ENCODE measurements around the gene ADD1. TPM values are rescaled to one million over a fixed set of nuclear protein-coding genes. Genes with fewer than 3 reads are reported as not detected.

Gene ADD1
- total RNA-seq, 2 donors from 2014 or later = 250 to 254 TPM

DNA sequence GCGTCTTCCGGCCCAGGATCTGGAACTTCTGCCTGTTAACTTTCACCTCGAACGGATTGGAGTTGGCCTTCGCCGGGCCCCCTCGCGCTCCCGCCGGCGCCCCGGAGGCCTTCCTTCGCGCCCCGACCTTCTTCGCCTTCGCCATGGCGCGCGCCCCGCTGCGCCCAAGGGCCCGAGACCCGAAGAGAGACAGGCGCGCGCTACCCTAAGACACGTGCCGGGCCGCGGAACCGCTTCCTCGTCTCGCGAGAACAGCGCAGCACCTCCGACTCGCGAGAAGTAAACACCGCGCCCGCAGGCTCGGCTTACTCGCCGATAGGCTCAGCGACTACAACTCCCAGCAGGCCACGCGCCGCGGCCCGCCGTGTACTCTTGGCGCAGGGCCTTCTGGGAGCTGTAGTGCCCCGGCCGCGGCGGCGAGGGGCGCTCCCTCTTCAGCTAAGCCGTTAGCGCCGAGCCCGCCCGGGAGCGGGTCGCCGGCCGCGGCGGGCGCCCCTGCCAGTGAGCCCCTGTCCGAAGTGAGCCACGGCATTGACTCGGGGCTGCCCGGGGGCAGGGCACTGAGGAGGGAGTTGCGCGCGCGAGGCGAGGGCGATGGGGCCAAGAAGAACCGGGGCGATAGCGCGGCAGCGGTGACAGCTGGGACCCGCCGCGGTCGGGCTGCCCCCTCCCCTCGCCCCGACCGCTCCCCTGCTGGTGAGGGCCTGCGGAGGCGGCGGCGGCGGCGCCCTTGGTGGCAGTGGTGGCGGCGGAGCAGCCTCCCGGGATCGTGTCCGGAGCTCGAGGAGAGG is 119.7 kb downstream of the ADD1 start, which contains the start of the genes GRK4 and NOP14:
Gene GRK4, plus strand, starts transcription at position 397 of the 791 bp plus-strand sequence. CDS start 500 bp downstream, outside the sequence.
Gene NOP14, minus strand, starts transcription at position 232 of the 791 bp plus-strand sequence. Its CDS starts 87 bp downstream, at position 145.
- peak; percentile 98 to 99 for DNase-seq
- ATAC-seq = peak; percentile 93
- intact Hi-C loops (cut with DNase I, micrococcal nuclease) = no loop called here

- intact Hi-C loops (cut with DNase I, micrococcal nuclease) = no loop called here
- ATAC-seq (peak; percentile 57), DNase-seq (peak in 1 of 2 donors; percentile 73)
Observed at GRCh38 chr4:2963966-2964471, 120.4 kb downstream of the ADD1 start.

DNA sequence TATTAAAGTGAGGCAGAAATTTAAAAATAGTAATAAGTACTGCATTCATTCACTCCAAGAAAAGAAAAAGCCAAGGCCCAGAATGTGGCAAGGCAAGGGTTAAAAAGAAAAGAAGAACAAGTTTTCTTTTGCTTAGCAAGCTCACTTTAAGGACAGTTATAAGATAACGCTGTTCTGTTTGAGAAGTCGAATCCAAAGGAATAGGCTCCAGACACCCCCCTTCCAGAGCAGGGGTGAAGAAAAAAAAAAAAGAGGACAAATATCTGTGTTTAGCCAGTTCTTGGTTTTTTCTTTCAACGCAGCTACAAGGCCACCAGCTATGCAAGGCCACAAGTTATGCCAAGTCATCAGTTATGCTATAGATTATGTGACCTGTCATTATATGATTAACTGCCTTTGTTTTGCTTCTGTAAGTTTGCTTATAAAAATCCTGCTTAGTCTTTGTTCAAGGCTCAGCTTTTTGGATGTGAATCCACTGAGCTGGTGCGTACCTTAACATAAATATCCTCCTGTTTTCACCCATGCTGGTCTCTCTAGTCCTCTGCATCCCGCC is 121.1 kb downstream of the ADD1 start:
- intact Hi-C loops (cut with DNase I, micrococcal nuclease) = no loop called here
- no peak for ATAC-seq
- DNase-seq = no peak

DNA sequence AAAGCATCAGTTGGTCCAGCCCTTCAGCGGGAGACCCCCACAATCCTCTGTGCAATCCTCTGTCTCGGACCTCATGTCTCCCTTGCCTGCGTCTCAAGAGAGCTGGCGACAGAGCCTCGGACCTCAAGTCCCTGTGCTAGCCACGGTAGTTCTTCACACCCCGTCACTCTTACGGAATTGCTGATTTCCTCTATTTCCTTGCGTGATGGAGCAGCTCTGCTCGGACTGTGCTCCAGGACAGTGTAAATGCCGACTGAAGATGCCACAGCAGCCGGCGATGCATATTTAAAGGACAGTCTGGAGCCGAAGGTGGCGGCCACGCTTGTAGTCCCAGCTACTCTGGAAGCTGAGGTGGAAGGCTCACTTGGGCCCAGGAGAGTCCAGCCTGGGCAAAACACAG is 121.6 kb downstream of the ADD1 start:
- intact Hi-C loops (cut with DNase I, micrococcal nuclease) = no loop called here
- ATAC-seq (no peak), DNase-seq (no peak)

DNA sequence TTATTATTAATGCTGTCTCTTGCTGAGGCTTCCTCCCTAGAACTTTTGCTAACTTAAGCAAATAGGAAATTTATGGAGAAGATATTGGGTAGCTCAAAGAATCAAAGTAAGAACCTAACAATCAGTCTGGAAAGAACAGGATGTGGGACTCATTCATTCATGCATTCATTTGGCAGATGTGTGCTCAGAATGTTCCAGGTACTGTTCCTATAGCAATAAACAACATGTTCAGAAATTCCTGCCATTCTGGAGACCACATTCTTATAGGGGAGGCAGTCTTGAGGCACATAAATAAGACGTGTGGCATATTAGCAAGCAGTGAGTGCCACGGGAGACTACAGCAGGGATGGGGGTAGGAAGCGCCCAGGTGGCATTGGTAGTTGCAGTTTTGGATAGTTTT is 124.7 kb downstream of the ADD1 start:
- intact Hi-C loops (cut with DNase I, micrococcal nuclease) = no loop called here
- ATAC-seq (no peak), DNase-seq (no peak)

DNA sequence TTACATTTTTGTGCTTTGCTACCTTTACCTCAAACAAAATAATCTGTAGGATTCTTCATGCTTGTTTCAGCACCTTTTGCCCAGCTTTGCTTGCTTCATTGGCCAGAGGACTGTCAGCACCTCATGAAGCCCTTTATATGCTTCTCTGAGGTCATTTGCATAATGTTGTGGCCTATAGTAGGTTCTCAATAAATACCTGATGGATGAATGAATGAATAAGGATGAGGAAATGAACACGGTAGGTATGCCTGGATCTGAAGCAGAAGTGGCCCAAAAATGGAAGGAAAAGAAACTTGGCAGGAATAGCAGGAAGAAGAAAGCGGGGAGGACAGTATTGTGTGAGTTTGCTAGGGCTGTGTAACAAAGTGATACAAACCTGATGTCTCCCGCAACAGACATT is 127.6 kb downstream of the ADD1 start:
- DNase-seq = no peak
- intact Hi-C loops (cut with DNase I, micrococcal nuclease) = no loop called here
- ATAC-seq = no peak

- ATAC-seq = no peak
- DNase-seq = no peak
- intact Hi-C loops (cut with DNase I, micrococcal nuclease) = no loop called here
Observed at GRCh38 chr4:2977211-2978088, 133.8 kb downstream of the ADD1 start.

Other genes with a start within 250 kb of the ADD1 start
- 10 to 100 TPM; 47.1 to 63.6 TPM for gene TNIP2, start 87.5 kb upstream of the ADD1 start, total RNA-seq
- 10 to 100 TPM; 54.3 to 75.2 TPM for gene SH3BP2, start 50.8 kb upstream of the ADD1 start, total RNA-seq
- 10 to 100 TPM; 20.4 to 22.9 TPM for gene NOP14, start 119.6 kb downstream of the ADD1 start, total RNA-seq
- gene GRK4, start 119.7 kb downstream of the ADD1 start, total RNA-seq = 1 to 10 TPM; 1.7 to 3.9 TPM
- gene HTT-AS, start 230.7 kb downstream of the ADD1 start, total RNA-seq = not detected
- gene HTT, start 230.8 kb downstream of the ADD1 start, total RNA-seq = 10 to 100 TPM; 51.7 to 59.1 TPM